ENCODE results near the gene BMPER.

DNA sequence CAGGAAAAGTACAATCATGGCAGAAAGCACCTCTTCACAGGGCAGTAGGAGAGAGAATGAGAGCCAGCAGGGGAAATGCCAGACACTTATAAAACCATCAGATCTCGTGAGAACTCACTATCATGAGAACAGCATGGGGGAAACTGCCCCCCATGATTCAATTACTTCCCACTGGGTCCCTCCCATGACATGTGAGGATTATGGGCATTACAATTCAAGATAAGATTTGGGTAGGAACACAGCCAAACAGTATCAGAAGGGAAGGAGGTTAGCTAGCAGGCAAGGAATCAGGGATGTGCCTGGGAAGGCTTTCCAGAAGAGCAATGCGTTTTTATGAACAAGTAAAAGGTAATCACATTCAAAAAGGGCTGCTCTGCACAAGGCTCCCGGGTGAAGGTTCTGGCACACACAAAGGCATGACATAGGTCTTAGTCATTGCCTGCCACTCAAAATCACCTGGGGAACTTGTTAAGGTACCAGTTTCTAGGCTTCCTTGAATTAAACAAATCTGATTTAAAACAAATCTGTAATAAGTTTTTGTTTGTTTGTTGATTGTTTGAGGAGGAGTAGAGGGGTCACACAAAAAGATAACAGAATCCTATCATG lies 40.9 kb downstream of the BMPER start:
- TF ChIP-seq, protein P1, sequence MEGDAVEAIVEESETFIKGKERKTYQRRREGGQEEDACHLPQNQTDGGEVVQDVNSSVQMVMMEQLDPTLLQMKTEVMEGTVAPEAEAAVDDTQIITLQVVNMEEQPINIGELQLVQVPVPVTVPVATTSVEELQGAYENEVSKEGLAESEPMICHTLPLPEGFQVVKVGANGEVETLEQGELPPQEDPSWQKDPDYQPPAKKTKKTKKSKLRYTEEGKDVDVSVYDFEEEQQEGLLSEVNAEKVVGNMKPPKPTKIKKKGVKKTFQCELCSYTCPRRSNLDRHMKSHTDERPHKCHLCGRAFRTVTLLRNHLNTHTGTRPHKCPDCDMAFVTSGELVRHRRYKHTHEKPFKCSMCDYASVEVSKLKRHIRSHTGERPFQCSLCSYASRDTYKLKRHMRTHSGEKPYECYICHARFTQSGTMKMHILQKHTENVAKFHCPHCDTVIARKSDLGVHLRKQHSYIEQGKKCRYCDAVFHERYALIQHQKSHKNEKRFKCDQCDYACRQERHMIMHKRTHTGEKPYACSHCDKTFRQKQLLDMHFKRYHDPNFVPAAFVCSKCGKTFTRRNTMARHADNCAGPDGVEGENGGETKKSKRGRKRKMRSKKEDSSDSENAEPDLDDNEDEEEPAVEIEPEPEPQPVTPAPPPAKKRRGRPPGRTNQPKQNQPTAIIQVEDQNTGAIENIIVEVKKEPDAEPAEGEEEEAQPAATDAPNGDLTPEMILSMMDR (conservative IDR thresholded peaks at IDR 0.05 in 1 of 2, IDR thresholded peaks at IDR 0.05 in 1 of 2; ENCODE audit: low read depth in 1 of 2, low read length in 2 of 2): no peak
- no peak for TF ChIP-seq EZH2 (IDR thresholded peaks at IDR 0.05; ENCODE audit: low read length, missing control alignments)
